ENCODE measurements around the gene ODAD4.

Gene ODAD4

GRCh38 chr17:41972571-41973407 is 42.4 kb downstream of the ODAD4 start:
- DNase-seq = peak in 2 of 3 experiments; percentile 49 to 85

GRCh38 chr17:41973408-41973811 is 43.0 kb downstream of the ODAD4 start:
- no peak for DNase-seq

DNA sequence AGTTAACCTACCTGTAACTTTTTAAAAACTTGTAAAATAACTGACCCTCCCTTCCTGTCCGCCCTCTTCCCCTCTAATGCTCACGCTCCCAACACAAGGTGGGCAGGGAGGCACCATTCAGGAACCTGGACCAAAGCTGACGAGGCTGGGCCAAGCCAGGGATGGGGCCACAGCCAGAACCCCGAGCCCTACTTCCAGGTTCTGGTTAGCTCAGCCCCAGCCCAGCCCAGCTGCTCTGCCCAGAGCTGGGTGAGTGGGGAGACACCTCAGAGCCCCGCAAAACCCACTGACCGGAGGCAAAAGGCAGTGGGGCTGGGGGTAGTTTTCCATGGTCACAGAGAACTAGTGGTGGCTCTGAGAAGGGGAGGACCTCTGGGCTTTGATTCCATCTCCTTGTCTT is 43.6 kb downstream of the ODAD4 start:
- no peak for DNase-seq

- no peak for DNase-seq
These were observed 44.2 kb downstream of the ODAD4 start for GRCh38 chr17:41974658-41975057.

- no peak for DNase-seq
These were observed 45.0 kb downstream of the ODAD4 start for GRCh38 chr17:41975099-41976083.

DNA sequence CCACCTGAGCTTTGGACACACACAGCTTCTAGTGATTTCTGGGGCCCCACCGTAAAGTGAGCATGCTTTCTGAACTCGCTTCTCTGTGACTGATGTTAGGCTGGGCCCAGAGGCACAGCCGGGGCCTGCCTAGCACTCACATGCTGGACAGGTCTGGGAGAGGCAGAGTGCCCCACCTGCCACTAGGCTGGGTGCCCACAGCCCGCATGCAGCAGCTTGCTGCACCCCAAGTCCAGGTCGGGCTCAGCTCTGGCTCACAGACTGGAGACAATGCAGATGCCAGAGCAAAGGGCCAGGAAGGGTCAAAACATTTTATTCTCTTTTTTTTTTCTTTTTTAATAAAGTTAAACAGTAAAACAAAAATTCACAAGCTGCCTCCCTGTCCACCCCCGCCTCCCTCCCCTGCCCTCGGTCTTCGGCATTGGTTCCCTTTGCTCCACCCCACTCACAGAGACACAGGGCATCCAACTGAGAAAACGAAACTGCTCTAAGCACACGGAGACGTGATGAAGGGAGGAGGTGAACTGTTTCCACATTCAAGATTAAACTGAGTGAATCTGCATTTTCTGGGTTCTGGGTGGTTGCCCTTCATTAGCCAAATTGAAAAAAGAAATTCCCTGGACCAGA is 45.8 kb downstream of the ODAD4 start:
- no peak for DNase-seq

DNA sequence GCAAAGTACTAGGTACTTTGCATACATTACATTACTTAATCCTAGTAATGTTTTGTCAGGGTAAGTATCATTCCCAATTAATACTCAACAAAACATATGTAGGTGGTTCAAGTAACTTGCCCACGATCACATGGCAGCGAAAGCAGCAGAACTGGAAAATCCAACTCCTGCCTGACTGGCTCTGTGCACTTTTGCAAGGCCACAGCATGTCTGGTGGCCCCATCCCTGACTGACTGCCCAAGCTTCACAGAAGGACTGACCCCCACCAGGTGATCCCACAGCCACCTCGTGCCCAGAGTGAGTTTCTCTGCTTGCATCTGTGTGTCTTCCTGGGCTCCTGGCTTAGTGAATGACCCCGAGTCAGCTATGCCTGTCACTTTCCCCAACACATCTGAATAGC is 47.6 kb downstream of the ODAD4 start:
- no peak for DNase-seq

DNA sequence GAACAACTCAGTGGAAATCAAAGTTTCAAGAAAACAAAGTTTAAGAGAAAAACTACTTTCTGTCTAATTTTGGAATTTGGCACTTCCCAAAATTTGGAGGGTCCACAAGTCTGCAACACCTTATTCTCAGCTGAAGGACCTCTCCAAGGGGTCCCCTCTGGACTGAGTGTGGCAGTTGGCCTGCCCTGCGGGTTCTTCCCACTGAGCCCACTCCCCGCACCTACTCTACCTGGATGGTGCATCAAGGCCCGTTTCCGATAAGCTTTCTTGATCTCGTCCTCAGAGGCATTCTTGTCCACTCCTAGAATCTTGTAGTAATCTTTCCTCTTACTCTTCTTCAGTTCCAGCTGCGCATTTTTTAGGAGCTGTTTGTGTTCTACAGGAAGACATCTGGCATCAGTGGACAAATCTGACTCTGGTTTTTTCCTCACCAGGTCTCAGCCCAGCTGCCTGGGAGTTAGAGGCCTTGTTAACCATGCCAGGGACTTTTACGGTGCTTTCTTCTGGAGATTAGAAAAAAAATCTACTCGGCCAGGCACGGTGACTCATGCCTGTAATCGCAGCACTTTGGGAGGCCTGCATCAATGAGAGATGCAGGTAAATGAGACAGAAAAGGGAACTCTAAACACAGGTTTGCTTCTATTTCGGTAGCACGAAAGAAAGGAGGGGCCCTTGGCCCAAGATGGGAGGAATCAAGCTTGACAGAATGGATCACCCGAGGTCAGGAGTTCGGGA is 51.8 kb downstream of the ODAD4 start:
- DNase-seq = no peak

DNA sequence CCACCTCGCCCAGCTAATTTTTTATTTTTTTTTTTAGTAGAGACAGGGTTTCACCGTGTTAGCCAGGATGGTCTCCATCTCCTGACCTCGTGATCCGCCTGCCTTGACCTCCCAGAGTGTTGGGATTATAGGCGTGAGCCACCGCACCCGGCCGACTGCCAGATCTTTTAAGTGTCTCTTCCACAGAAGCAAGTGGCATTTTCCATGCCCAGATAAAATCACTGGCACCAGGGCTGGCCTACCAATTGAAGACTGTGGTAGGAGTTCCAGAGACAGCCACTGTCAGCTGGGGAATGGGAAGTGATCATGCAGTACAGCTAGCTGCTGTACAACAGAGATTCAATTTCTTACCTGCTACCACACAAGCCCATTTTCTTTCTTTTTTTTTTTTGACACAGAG is 54.0 kb downstream of the ODAD4 start:
- no peak for DNase-seq

DNA sequence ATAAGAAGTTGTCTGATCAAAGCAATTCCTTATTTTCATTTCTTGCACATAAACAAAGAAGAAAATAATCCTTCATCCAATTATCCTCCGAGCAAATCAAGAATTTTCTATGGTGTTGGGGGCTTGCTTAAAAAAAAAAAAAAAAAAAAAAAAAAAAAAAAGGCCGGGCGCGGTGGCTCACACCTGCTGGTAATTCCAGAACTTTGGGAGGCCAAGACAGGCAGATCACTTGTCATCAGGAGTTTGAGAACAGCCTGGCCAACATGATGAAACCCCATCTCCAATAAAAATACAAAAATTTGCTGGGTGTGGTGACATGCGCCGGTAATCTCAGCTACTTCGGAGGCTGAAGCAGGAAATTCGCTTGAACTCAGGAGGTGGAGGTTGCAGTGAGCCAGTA is 55.5 kb downstream of the ODAD4 start:
- DNase-seq = no peak

DNA sequence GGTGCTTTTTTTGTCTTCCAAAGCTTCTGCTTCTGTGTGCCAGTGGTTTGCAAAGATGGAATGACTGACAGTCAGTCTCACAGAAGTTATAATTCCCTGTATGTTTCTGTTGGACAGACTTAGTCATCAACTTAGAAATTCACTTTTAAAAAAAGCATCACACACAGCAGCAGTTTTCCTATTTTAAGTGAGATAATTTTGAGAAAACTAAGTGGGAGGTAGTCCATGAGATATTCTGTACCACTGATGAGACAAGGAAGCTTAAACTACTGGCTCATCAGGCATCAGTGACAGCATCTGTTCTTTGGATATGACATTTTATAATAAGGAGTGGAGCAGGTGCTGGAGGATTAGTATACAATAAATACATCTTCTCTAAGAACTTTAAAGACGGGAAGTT is 56.2 kb downstream of the ODAD4 start:
- DNase-seq = no peak

GRCh38 chr17:41987642-41988041 is 57.2 kb downstream of the ODAD4 start:
- peak in 1 of 3 experiments; percentile 86 for DNase-seq

DNA sequence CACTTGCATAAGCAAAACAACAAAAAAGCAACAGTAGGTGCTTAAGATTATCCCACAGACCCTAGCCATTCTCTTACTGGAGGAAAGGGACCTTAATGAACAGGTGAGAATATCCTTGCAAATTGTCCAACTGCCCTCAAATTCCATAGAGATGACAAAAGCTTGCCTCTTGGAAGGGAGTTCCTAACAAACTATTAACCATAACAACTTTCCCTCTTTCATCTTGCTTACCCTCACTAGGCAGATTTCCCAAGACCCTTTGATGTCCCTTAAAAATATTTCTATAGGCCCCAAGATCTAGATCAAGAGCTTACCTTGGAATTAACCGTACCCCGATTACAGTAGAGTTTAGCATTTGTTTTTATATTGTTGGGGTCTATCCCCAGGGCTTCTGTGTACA is 58.0 kb downstream of the ODAD4 start:
- DNase-seq = no peak

DNA sequence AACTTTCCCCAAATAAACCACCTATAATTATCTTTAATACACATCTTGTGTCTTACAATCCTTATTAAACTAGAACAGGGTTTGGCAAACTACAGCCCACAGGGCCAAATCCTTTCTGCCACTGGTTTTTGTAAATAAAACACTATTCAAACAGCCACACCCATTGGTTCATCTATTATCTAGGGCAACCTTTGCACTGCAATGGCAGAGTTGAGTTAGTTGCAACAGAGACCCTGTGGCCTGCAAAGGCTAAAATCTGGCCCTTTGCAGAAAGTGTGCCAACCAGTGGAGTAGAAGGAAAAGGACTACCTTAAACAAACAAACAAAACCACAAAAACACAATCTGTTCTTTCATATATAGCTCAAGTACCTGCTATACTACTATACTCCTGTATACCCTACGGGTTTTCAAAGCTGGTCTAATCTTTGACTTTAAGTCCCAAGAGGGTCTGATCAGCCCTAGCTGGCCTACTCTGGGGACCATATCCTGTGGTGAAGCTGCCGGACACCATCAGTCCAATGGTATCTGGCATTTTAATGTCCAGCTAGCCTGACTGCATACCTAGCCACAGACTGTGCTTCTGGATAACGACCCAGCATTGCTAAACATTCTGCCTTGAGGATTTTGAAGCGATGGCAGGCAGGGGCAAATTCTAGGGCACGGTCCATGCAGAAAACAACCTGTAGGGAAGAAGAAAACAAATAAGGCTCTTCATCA is 59.4 kb downstream of the ODAD4 start:
- DNase-seq = no peak

DNA sequence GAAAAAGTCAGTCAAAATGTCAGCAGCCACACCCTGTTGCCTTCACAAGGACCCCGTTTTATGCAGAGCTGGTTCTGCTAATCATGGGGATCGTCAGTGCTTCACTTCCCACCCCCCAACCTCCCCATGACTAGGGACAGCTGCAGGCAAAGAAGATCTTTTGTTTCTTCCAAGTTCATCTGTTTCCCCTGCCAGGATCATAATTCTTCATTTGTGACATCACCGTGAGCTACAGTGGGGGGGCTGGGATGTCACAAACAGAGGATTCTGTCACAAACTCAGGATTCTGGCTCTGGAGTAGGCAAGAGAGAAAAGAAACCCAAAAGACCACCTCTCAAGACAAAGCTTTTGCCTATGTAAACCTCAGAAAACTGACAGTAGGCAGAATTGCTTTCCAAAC is 62.2 kb downstream of the ODAD4 start:
- DNase-seq = no peak

GRCh38 chr17:41996855-41997164 is 66.4 kb downstream of the ODAD4 start:
- DNase-seq = no peak

- DNase-seq = no peak
These were observed 68.1 kb downstream of the ODAD4 start for GRCh38 chr17:41998497-41998896.

- no peak for DNase-seq
These were observed 70.2 kb downstream of the ODAD4 start for GRCh38 chr17:42000413-42001133.

DNA sequence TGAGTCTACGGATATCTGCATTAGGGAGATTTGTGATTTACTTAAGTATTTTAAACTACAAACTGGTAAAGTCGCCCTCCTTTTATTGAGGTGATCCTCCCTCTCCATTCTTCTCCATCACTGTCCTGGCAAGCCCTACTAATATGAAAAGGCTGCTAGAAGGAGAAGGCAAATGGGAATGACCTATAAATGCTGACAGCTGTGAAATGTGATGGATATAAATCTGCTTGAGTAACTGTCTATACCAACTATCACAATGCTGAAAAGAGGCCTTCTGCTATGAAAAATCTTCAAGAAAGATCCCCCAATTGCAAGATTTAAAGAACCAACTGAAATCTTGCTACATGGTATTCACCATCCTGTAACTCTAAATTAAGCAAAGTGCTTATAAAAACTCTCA is 71.3 kb downstream of the ODAD4 start:
- DNase-seq = no peak

- DNase-seq = no peak
These were observed 71.9 kb downstream of the ODAD4 start for GRCh38 chr17:42002175-42002791.

DNA sequence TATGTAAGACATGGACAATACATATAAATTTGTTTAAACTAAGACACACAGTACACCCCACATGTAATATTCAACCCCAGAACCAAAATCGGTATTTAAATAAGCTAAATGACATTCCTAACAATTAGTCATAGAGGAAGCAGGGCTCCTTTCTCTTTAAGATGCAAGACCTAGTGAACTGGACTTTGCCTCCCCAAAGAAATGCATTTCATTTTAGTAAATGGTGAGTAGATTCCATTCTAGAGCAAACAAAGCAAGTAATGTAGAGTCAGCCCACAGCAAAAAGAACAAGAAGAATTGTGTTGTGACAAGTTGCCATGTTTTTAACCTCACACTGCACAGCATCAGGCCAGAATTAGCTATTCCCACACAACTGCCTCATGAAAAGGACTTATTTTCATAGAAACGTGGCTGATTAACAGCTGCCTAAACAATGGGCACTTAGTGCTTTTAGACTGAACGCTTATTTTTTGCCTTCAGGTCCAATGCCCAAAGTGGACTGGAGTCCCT is 72.4 kb downstream of the ODAD4 start:
- DNase-seq = no peak
